ENCODE data around the gene MAP2K5. TPM values are rescaled to one million over a fixed set of nuclear protein-coding genes. Genes with fewer than 3 reads are reported as not detected.
A peak's percentile ranks its signal among the peaks of the same experiment; 100 is the strongest.

MAP2K5 gene
- total and polyA plus RNA-seq, 8 donors = 1.8 to 94.6 (median 11.1) TPM

- H3K9me3 ChIP-seq = no peaks in the 10 kb centered on the region
- no peak overlapping the region for H3K4me3 ChIP-seq
- no peak for TF ChIP-seq POLR2A (IDR thresholded peaks at IDR 0.05)
- no peak for TF ChIP-seq POLR2AphosphoS5 (IDR thresholded peaks at IDR 0.05)
- TF ChIP-seq, protein P1, sequence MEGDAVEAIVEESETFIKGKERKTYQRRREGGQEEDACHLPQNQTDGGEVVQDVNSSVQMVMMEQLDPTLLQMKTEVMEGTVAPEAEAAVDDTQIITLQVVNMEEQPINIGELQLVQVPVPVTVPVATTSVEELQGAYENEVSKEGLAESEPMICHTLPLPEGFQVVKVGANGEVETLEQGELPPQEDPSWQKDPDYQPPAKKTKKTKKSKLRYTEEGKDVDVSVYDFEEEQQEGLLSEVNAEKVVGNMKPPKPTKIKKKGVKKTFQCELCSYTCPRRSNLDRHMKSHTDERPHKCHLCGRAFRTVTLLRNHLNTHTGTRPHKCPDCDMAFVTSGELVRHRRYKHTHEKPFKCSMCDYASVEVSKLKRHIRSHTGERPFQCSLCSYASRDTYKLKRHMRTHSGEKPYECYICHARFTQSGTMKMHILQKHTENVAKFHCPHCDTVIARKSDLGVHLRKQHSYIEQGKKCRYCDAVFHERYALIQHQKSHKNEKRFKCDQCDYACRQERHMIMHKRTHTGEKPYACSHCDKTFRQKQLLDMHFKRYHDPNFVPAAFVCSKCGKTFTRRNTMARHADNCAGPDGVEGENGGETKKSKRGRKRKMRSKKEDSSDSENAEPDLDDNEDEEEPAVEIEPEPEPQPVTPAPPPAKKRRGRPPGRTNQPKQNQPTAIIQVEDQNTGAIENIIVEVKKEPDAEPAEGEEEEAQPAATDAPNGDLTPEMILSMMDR (IDR thresholded peaks at IDR 0.05) = no peak
- no peak for TF ChIP-seq EP300 (IDR thresholded peaks at IDR 0.05)
- peaks cover 0 to 4% (median 0%) of the 10 kb centered on the region in 4 donors for H3K36me3 ChIP-seq
- no peaks in the 10 kb centered on the region for H3K27me3 ChIP-seq
- H3K27ac ChIP-seq = no peak overlapping the region
- DNase-seq = no peak
- intact Hi-C loops (cut with DNase I; ENCODE audit: low total_unique reads) = no loop called here
- H3K4me1 ChIP-seq = no peaks in the 10 kb centered on the region
- 92 to 97% (median 94%) methylated on average over 3 of the region's 3 CpGs for WGBS, 5 donors
These were observed 132.5 kb downstream of the MAP2K5 start for GRCh38 chr15:67674983-67675382.

DNA sequence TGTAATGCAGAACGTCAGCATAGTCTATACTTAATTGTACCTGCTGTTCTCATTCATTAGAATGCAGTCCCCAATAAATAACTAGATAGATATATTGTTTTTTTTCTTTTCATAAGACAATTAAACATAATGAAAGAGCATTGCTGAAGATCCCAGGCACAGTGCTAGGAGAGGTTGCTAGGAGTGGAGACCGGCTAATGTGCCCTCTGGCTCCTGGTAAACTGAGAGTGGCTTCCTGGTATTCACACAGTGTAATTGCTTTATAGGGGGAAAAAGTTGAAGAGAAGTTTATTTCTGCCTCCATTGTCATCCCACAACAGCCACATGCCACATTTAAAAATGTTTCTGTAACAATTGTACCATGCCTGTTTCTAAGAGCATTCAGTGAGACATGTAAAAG, 135.6 kb downstream of the MAP2K5 start:
- no peaks in the 10 kb centered on the region for H3K4me1 ChIP-seq
- no peak overlapping the region for H3K4me3 ChIP-seq
- peaks cover 0 to 4% (median 0%) of the 10 kb centered on the region in 4 donors for H3K9me3 ChIP-seq
- H3K27me3 ChIP-seq = no peaks in the 10 kb centered on the region
- no peak overlapping the region for H3K27ac ChIP-seq
- WGBS, 5 donors = 92 to 98% (median 95%) methylated on average over 2 of the region's 2 CpGs
- intact Hi-C loops (cut with DNase I; ENCODE audit: low total_unique reads) = no loop called here
- H3K36me3 ChIP-seq = peaks cover 0 to 8% (median 2%) of the 10 kb centered on the region in 4 donors
- TF ChIP-seq POLR2AphosphoS5 (IDR thresholded peaks at IDR 0.05) (no peak), POLR2A (IDR thresholded peaks at IDR 0.05) (no peak), EP300 (IDR thresholded peaks at IDR 0.05) (no peak)
- TF ChIP-seq, protein P1 (IDR thresholded peaks at IDR 0.05) = no peak
- DNase-seq = no peak

DNA sequence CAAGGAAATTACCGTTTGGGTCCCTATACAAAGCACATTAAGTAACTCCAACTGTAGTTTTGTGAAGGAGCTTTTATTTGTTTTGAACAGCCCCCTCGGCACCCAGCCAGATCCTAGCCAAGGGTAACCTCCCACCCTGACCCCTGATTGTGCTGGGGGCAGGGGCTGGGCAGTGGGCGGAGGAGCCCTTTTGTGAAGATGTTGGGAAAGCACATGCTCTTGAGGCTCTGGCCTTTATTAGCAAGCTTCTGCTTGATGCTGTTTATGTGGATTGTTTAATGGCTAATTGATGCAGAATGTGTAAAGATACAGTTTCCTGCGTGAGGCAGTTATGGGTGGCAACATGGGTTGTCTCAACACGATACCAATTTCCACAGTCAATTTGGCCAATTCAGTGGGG, 136.5 kb downstream of the MAP2K5 start:
- Histone ChIP-seq H3K36me3 (peaks cover 0 to 8% (median 2%) of the 10 kb centered on the region in 4 donors), H3K4me1 (no peaks in the 10 kb centered on the region), H3K4me3 (no peak overlapping the region), H3K27ac (no peak overlapping the region), H3K9me3 (peaks cover 0 to 13% (median 7%) of the 10 kb centered on the region in 4 donors), H3K27me3 (no peaks in the 10 kb centered on the region)
- no peak for TF ChIP-seq POLR2A (IDR thresholded peaks at IDR 0.05)
- TF ChIP-seq POLR2AphosphoS5 (IDR thresholded peaks at IDR 0.05) = no peak
- TF ChIP-seq EP300 (IDR thresholded peaks at IDR 0.05) = no peak
- TF ChIP-seq, protein P1 (IDR thresholded peaks at IDR 0.05) = no peak
- no peak for DNase-seq
- 62 to 80% (median 64%) methylated on average over 5 of the region's 5 CpGs for WGBS, 5 donors
- intact Hi-C loops (cut with DNase I; ENCODE audit: low total_unique reads) = no loop called here

DNA sequence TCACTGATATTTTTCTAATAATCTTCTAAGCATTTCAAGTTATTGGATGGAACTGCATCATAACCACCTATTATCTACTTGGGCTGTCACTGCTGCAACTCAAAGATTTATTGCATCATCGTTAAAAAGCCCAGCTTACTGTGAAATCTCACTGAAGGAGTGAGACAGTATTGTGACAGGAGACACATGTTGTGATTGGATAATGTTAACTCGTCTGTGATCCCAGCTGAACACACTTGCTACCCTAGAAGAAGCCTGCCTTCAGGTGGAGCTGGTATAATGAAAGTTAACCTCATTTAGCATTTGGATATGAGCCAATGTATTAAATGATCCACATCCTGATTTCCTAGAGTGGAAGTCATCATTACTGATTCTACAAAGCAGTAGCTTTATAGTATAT, 138.1 kb downstream of the MAP2K5 start:
- 73 to 91% (median 74%) methylated on average over 2 of the region's 2 CpGs for WGBS, 5 donors
- Histone ChIP-seq H3K4me1 (no peaks in the 10 kb centered on the region), H3K9me3 (peaks cover 5 to 29% (median 21%) of the 10 kb centered on the region in 4 donors), H3K36me3 (peaks cover 0 to 8% (median 2%) of the 10 kb centered on the region in 4 donors), H3K27me3 (no peaks in the 10 kb centered on the region), H3K27ac (no peak overlapping the region), H3K4me3 (no peak overlapping the region)
- no peak for TF ChIP-seq POLR2AphosphoS5 (IDR thresholded peaks at IDR 0.05)
- no peak for DNase-seq
- intact Hi-C loops (cut with DNase I; ENCODE audit: low total_unique reads) = no loop called here

DNA sequence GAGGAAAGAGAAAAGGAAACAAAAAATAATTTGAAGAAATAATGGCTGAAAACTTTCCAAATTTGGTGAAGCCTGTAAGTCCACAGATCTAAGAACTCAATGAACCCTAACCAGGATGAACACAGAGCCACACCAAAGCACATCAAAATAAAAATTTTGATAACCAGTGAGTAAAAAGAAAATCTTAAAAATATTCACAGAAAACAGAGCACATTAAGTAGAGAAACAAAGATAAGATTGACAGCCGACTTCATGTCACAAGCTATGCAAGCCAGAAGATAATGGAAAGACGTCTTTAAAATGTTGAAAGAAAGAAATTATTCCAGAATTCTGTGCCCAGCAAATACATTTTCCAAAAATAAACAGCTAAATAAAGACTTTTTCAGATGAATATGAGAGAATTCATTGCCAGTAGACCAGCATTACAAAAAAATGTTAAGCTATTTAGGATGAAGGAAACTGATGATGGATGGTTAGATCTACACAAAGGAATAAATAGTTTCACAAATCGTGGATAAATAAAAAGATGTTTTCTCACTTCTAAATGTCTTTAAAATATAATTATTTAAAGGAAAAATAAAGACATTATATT, 142.6 kb downstream of the MAP2K5 start:
- H3K36me3 ChIP-seq = peaks cover 0 to 8% (median 0%) of the 10 kb centered on the region in 4 donors
- H3K4me3 ChIP-seq = no peak overlapping the region
- peaks cover 5 to 35% (median 22%) of the 10 kb centered on the region in 4 donors for H3K9me3 ChIP-seq
- no peaks in the 10 kb centered on the region for H3K27me3 ChIP-seq
- peak in 1 of 2 donors; percentile 59 for DNase-seq
- TF ChIP-seq EP300 (IDR thresholded peaks at IDR 0.05) (no peak), POLR2A (IDR thresholded peaks at IDR 0.05) (no peak), POLR2AphosphoS5 (IDR thresholded peaks at IDR 0.05) (no peak)
- TF ChIP-seq, protein P1 (IDR thresholded peaks at IDR 0.05) = no peak
- intact Hi-C loops (cut with DNase I; ENCODE audit: low total_unique reads) = no loop called here
- 86 to 93% (median 91%) methylated on average over 3 of the region's 3 CpGs for WGBS, 5 donors
- H3K27ac ChIP-seq = no peak overlapping the region
- no peaks in the 10 kb centered on the region for H3K4me1 ChIP-seq
